Measurements from ENCODE around the gene MAGED2.
"Not testable (repeated sequence)": the region's sequence is repeated elsewhere in the genome, so short reads cannot be mapped to it uniquely, and the experiment has no call there.

MAGED2 gene

GRCh38 chrX:54818221-54818620 lies 10.7 kb downstream of the MAGED2 start:
- DNase-seq = no peak

- no peak for DNase-seq
Observed at GRCh38 chrX:54819201-54819600, 11.7 kb downstream of the MAGED2 start.

GRCh38 chrX:54820737-54821136 lies 13.2 kb downstream of the MAGED2 start:
- DNase-seq = no peak

GRCh38 chrX:54821310-54821709 lies 13.8 kb downstream of the MAGED2 start:
- no peak for DNase-seq

- no peak for DNase-seq
Observed at GRCh38 chrX:54824195-54824594, 16.6 kb downstream of the MAGED2 start.

GRCh38 chrX:54824722-54825121 lies 17.2 kb downstream of the MAGED2 start:
- DNase-seq = no peak

- no peak for DNase-seq
Observed at GRCh38 chrX:54825716-54826438, 18.3 kb downstream of the MAGED2 start.

- DNase-seq = no peak
Observed at GRCh38 chrX:54826598-54826997, 19.1 kb downstream of the MAGED2 start.

GRCh38 chrX:54838583-54838982 lies 31.0 kb downstream of the MAGED2 start:
- no peak for DNase-seq

GRCh38 chrX:54841184-54841874 lies 33.8 kb downstream of the MAGED2 start:
- DNase-seq = not testable (repeated sequence)

GRCh38 chrX:54842607-54843006 lies 35.1 kb downstream of the MAGED2 start:
- DNase-seq = no peak

- DNase-seq = no peak
Observed at GRCh38 chrX:54843050-54843449, 35.5 kb downstream of the MAGED2 start.

GRCh38 chrX:54847700-54848099 lies 40.2 kb downstream of the MAGED2 start:
- not testable (repeated sequence) for DNase-seq

- DNase-seq = no peak
Observed at GRCh38 chrX:54865208-54865607, 57.7 kb downstream of the MAGED2 start.
